MG63 (cell line): ENCODE results near the gene NUMB. TPM values are rescaled to one million over a fixed set of nuclear protein-coding genes. Genes with fewer than 3 reads are reported as not detected.
A peak's percentile ranks its signal among the peaks of the same experiment; 100 is the strongest.

Source experiments
- DNase-seq: peaks from one replicate; pipeline ENCODE4 v3.0.0-alpha.2; 2020
- H3K27me3 ChIP-seq: fragments of 250-450 bp; sonication (Bioruptor Pico); 2 replicates; pipeline ENCODE4 v1.5.1; 2020; ENCODE audit warnings: mild to moderate bottlenecking, moderate library complexity
- H3K36me3 ChIP-seq: fragments of 250-450 bp; sonication (Bioruptor Pico); 2 replicates; pipeline ENCODE4 v1.5.1; 2020; ENCODE audit warnings: mild to moderate bottlenecking, moderate library complexity
- H3K4me3 ChIP-seq: fragments of 250-450 bp; sonication (Bioruptor Pico); 2 replicates; pipeline ENCODE4 v1.5.1; 2020; ENCODE audit warnings: mild to moderate bottlenecking, moderate library complexity
- H3K9me3 ChIP-seq: fragments of 250-450 bp; sonication (Bioruptor Pico); 2 replicates; pipeline ENCODE4 v1.5.1; 2020; ENCODE audit warnings: mild to moderate bottlenecking, moderate library complexity
- total RNA-seq: library from RNA; depleted of rRNA; stranded (reverse); fragments of >200 nt; shearing (Covaris generic); gene quantifications from 2 replicates; pipeline ENCODE4 v1.2.3, GENCODE V29; 2014; ENCODE audit warnings: low replicate concordance

NUMB gene
- total RNA-seq, 1 experiment from 2014 or later = 12.2 TPM

DNA sequence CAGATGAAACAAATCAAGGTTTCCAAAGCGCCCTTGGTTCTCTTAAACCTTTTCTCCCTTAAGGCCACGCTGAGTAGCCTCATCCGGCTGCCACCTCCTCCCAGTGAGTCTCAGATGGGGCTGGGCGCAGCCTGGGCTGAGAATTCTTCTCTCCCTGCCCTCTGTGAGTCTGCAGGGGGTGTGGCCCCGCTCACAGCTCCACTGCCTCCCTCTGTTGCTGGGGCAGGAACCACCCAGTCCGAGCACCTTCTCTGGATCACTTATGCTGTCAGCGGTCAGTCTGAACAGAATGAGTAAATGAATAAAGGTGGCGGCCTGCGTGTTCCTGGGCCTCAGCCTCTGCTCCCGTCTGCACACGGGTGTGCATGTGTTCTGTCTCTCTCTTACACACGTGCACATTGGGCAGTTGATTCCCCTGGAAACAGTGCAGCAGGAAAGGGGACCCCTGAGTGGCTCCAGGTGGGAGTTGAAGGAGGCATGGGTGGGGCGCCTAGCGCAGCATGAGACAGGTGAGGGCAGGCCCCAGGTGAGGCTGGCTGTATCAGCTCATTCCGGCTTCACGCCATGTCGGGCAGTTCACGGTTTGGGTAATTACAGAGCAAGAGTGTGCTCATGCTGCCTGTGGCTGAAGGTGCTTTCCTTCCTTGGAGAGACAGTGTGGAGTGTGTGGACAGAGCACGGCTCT lies 216.7 kb downstream of the NUMB start:
- Histone ChIP-seq H3K27me3 (peaks cover 2% of the 10 kb centered on the region; the same call in 1 of the 2 replicates), H3K9me3 (no peaks in the 10 kb centered on the region), H3K4me3 (no peak overlapping the region), H3K36me3 (no peaks in the 10 kb centered on the region)
- no peak for DNase-seq

DNA sequence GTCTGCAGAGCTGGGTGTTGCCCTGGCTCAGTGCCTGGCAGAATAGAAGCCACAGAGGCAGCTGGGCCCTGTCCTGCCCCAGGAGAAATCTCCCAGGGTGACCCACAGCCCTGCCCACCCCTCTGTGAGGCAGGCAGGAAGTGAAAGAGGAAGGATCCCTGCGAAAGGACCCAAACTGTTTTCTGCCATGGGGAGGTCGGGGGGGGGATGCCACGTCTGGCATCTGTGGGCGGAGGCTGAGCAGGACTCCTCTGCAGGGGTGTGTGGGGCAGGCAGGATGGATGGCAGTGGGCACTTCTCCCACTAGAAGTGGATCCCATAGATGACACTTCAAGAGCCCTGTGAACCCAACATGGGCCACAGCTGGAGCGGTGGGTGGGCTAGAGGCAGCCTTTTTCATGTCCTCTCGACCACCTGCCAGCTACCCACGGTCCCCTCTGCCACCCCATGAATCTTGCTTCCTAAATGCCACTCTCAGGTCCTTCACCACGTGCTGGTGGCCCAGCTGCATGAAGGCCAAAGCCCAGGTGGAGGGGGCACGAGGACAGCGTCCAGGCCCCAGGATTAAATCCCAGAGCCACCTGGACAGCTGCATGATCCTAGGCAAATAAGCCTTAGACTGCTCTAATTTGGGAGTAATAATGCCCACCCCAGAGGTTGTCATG lies 217.4 kb downstream of the NUMB start:
- no peak overlapping the region for H3K4me3 ChIP-seq
- no peaks in the 10 kb centered on the region for H3K9me3 ChIP-seq
- H3K36me3 ChIP-seq = no peaks in the 10 kb centered on the region
- DNase-seq = no peak
- peaks cover 2% of the 10 kb centered on the region; the same call in 1 of the 2 replicates for H3K27me3 ChIP-seq

- no peak overlapping the region for H3K4me3 ChIP-seq
- peak; percentile 50 for DNase-seq
- H3K9me3 ChIP-seq = no peaks in the 10 kb centered on the region
- no peaks in the 10 kb centered on the region for H3K36me3 ChIP-seq
- H3K27me3 ChIP-seq = peaks cover 2% of the 10 kb centered on the region; the same call in 1 of the 2 replicates
Observed at GRCh38 chr14:73239393-73240241, 218.7 kb downstream of the NUMB start.

- DNase-seq = no peak
- H3K9me3 ChIP-seq = no peaks in the 10 kb centered on the region
- H3K36me3 ChIP-seq = no peaks in the 10 kb centered on the region
- H3K27me3 ChIP-seq = peaks cover 2% of the 10 kb centered on the region; the same call in 1 of the 2 replicates
- H3K4me3 ChIP-seq = no peak overlapping the region
Observed at GRCh38 chr14:73238941-73239340, 219.4 kb downstream of the NUMB start.

DNA sequence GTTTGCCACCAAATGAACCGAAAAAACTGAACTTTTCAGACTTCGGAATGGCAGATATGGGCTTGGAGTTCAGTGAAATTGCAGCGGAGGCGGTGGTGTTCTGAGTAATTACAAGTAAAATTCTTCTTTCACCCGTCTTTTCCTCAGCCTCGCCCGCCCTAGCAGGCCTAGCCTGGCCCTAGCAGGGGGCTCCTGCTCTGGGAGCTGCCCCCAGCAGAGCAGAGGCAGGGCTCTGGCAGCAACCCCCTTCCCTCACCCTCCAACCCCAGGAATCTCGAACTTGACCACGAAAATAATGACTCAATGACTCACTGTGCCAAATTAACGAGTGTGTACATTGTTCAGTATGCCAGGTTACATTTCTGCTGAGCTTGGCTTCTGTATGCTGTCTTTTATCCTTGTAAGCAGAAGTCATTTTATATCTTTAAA lies 219.9 kb downstream of the NUMB start:
- Histone ChIP-seq H3K4me3 (no peak overlapping the region), H3K27me3 (peaks cover 2% of the 10 kb centered on the region; the same call in 1 of the 2 replicates)
- peak; percentile 54 for DNase-seq

GRCh38 chr14:73237786-73238423 lies 220.4 kb downstream of the NUMB start:
- Histone ChIP-seq H3K27me3 (peaks cover 2% of the 10 kb centered on the region; the same call in 1 of the 2 replicates), H3K4me3 (0 out of 2 replicates have a peak overlapping the region, but pooled peaks have one; percentile 10), H3K36me3 (no peaks in the 10 kb centered on the region), H3K9me3 (no peaks in the 10 kb centered on the region)
- no peak for DNase-seq

More for the DNA sequence above, 219.9 kb downstream of the NUMB start:
- Histone ChIP-seq H3K36me3 (no peaks in the 10 kb centered on the region), H3K9me3 (no peaks in the 10 kb centered on the region)

- Histone ChIP-seq H3K4me3 (0 out of 2 replicates have a peak within 1 kb of the TSS, but pooled peaks have one; percentile 10), H3K36me3 (no peaks in the 10 kb centered on the region), H3K27me3 (peaks cover 2% of the 10 kb centered on the region; the same call in 1 of the 2 replicates), H3K9me3 (no peaks in the 10 kb centered on the region)
- no peak for DNase-seq
Observed at GRCh38 chr14:73237219-73237785, 221.0 kb downstream of the NUMB start, which contains the start of gene PAPLN. Gene PAPLN (plus strand): TSS chr14:73237506. CDS start chr14:73239779, 2,273 bp downstream.

- no peak overlapping the region for H3K4me3 ChIP-seq
- H3K27me3 ChIP-seq = peaks cover 2% of the 10 kb centered on the region; the same call in 1 of the 2 replicates
- no peaks in the 10 kb centered on the region for H3K36me3 ChIP-seq
- DNase-seq = no peak
- no peaks in the 10 kb centered on the region for H3K9me3 ChIP-seq
Observed at GRCh38 chr14:73236752-73237218, 221.6 kb downstream of the NUMB start.

GRCh38 chr14:73236157-73236556 lies 222.2 kb downstream of the NUMB start:
- Histone ChIP-seq H3K4me3 (no peak overlapping the region), H3K36me3 (no peaks in the 10 kb centered on the region), H3K27me3 (peaks cover 2% of the 10 kb centered on the region; the same call in 1 of the 2 replicates), H3K9me3 (no peaks in the 10 kb centered on the region)
- DNase-seq = no peak

- H3K4me3 ChIP-seq = no peak overlapping the region
- DNase-seq = no peak
- peaks cover 2% of the 10 kb centered on the region; the same call in 1 of the 2 replicates for H3K27me3 ChIP-seq
- no peaks in the 10 kb centered on the region for H3K9me3 ChIP-seq
- H3K36me3 ChIP-seq = no peaks in the 10 kb centered on the region
Observed at GRCh38 chr14:73235531-73236155, 222.7 kb downstream of the NUMB start.

- Histone ChIP-seq H3K4me3 (no peak overlapping the region), H3K27me3 (peaks cover 2% of the 10 kb centered on the region; the same call in 1 of the 2 replicates)
- DNase-seq = no peak
Observed at GRCh38 chr14:73234586-73235394, 223.6 kb downstream of the NUMB start.

DNA sequence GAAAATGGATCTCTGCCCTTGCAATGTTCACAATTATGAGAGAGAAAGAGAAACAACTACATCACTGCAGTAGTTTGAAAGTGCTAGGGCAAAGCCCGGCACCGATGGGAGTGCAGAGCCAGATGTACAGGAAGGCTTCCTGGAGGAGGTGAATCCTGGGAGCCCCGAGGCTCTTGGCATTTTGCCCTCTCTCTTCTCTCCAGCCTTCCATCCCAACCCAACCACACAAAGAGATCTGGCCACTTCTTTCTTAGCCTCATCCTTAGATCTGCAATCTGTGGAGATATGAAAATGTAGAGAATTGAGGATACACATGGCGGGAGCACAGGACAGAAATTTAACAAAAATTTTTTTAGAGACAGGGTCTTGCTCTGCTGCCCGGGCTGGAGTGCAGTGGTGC lies 224.3 kb downstream of the NUMB start:
- H3K36me3 ChIP-seq = no peaks in the 10 kb centered on the region

More at GRCh38 chr14:73234586-73235394, 223.6 kb downstream of the NUMB start:
- Histone ChIP-seq H3K36me3 (no peaks in the 10 kb centered on the region), H3K9me3 (no peaks in the 10 kb centered on the region)

GRCh38 chr14:73233564-73233963 lies 224.8 kb downstream of the NUMB start:
- no peak for DNase-seq
- Histone ChIP-seq H3K4me3 (no peak overlapping the region), H3K27me3 (peaks cover 2% of the 10 kb centered on the region; the same call in 1 of the 2 replicates)

More for the DNA sequence above, 224.3 kb downstream of the NUMB start:
- no peaks in the 10 kb centered on the region for H3K9me3 ChIP-seq
- no peak overlapping the region for H3K4me3 ChIP-seq
- no peak for DNase-seq
- peaks cover 2% of the 10 kb centered on the region; the same call in 1 of the 2 replicates for H3K27me3 ChIP-seq

DNA sequence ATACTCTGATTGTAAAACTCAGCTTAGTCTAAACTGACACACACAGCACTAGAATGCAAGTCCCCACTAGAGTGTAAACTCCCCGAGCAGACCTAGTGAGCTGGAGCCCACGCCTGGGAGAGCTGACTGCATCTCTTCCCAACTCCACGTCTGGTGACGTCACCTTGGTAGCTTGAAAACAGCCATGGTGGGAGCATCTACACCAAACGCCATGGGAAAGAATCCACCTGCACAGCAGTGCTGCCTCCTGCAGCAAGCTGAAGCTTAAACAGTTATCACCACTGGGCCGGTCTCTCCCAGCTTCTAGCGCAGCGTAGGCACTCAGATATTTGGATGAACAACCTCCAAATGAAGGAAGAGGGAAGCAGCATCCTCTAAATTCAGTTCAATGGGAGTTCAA lies 225.4 kb downstream of the NUMB start:
- peaks cover 2% of the 10 kb centered on the region; the same call in 1 of the 2 replicates for H3K27me3 ChIP-seq
- DNase-seq = no peak
- no peak overlapping the region for H3K4me3 ChIP-seq
- H3K9me3 ChIP-seq = no peaks in the 10 kb centered on the region
- no peaks in the 10 kb centered on the region for H3K36me3 ChIP-seq

More at GRCh38 chr14:73233564-73233963, 224.8 kb downstream of the NUMB start:
- Histone ChIP-seq H3K9me3 (no peaks in the 10 kb centered on the region), H3K36me3 (no peaks in the 10 kb centered on the region)
